Neural progenitor cell (in vitro differentiated cells): ENCODE data around the gene COL8A2. TPM values are rescaled to one million over a fixed set of nuclear protein-coding genes. Genes with fewer than 3 reads are reported as not detected.
"Not testable (repeated sequence)": the region's sequence is repeated elsewhere in the genome, so short reads cannot be mapped to it uniquely, and the experiment has no call there.

ENCODE experiments used
- DNase-seq: peaks from one replicate; pipeline ENCODE4 v3.0.0-alpha.2; 2016; ENCODE audit warnings: low spot score
- H2AFZ ChIP-seq: fragments of 200-600 bp; sonication (generic); replicated peaks from 2 replicates; pipeline ENCODE4 v1.6.1; 2016; ENCODE audit warnings: antibody characterized with exemption
- H3F3A ChIP-seq: fragments of 200-600 bp; sonication (generic); 2 replicates; pipeline ENCODE4 v1.6.1; 2016; ENCODE audit warnings: antibody characterized with exemption, low read depth
- H3K27ac ChIP-seq: fragments of 200-600 bp; sonication (generic); 2 replicates; pipeline ENCODE4 v1.5.1; 2016; ENCODE audit warnings: mild to moderate bottlenecking
- H3K27me3 ChIP-seq: fragments of 200-600 bp; sonication (generic); 2 replicates; pipeline ENCODE4 v1.6.1; 2016; ENCODE audit warnings: mild to moderate bottlenecking, moderate library complexity
- H3K36me3 ChIP-seq: fragments of 200-600 bp; sonication (generic); 2 replicates; pipeline ENCODE4 v1.5.1; 2016
- H3K4me1 ChIP-seq: fragments of 200-600 bp; sonication (generic); 2 replicates; pipeline ENCODE4 v1.6.1; 2016; ENCODE audit warnings: mixed run types
- H3K4me2 ChIP-seq: fragments of 200-600 bp; sonication (generic); 2 replicates; pipeline ENCODE4 v1.6.1; 2016
- H3K4me3 ChIP-seq: fragments of 200-600 bp; sonication (generic); 2 replicates; pipeline ENCODE4 v1.5.1; 2016
- H3K79me2 ChIP-seq: fragments of 200-600 bp; sonication (generic); 2 replicates; pipeline ENCODE4 v1.6.1; 2016; ENCODE audit warnings: low read depth
- H3K9ac ChIP-seq: fragments of 200-600 bp; sonication (generic); 2 replicates; pipeline ENCODE4 v1.6.1; 2016
- H3K9me3 ChIP-seq: fragments of 200-600 bp; sonication (generic); 2 replicates; pipeline ENCODE4 v1.5.1; 2016; ENCODE audit warnings: low read depth
- H4K20me1 ChIP-seq: fragments of 200-600 bp; sonication (generic); 2 replicates; pipeline ENCODE4 v1.6.1; 2016; ENCODE audit warnings: low read depth
- H3K27ac Mint-ChIP-seq: 3 replicates; pipeline ENCODE4 v1.8.0; 2021; ENCODE audit warnings: mixed read lengths
- H3K27me3 Mint-ChIP-seq: 2 replicates; pipeline ENCODE4 v1.8.0; 2022; ENCODE audit warnings: low read depth, mild to moderate bottlenecking, inconsistent platforms, moderate library complexity, mixed read lengths; ENCODE audit not compliant: insufficient read depth
- H3K36me3 Mint-ChIP-seq: 3 replicates; pipeline ENCODE4 v1.8.0; 2021; ENCODE audit warnings: mixed read lengths
- H3K4me1 Mint-ChIP-seq: 3 replicates; pipeline ENCODE4 v1.8.0; 2021; ENCODE audit warnings: mixed read lengths
- H3K4me3 Mint-ChIP-seq: 3 replicates; pipeline ENCODE4 v1.8.0; 2021; ENCODE audit warnings: mild to moderate bottlenecking, moderate library complexity, mixed read lengths
- H3K9me3 Mint-ChIP-seq: 3 replicates; pipeline ENCODE4 v1.8.0; 2020; ENCODE audit warnings: mixed read lengths
- EZH2 ChIP-seq: fragments of 200-600 bp; sonication (generic); IDR thresholded peaks from 2 replicates; pipeline ENCODE4 v1.6.1; 2017; ENCODE audit warnings: antibody characterized with exemption, mild to moderate bottlenecking, moderate library complexity
- EZH2phosphoT487 ChIP-seq: fragments of 200-600 bp; sonication (generic); IDR thresholded peaks from 2 replicates; pipeline ENCODE4 v1.6.1; 2017; ENCODE audit warnings: antibody characterized with exemption
- total RNA-seq: library from RNA; depleted of rRNA; stranded (reverse); fragments of >200 nt; gene quantifications from 2 replicates; pipeline ENCODE4 v1.2.3, GENCODE V29; 2015; ENCODE audit warnings: low replicate concordance
- TF ChIP-seq, protein P1 (sequence below): fragments of 200-600 bp; sonication (generic); IDR thresholded peaks from 2 replicates; pipeline ENCODE4 v1.5.1; 2017; ENCODE audit warnings: antibody characterized with exemption, mild to moderate bottlenecking

Gene COL8A2
- total RNA-seq, 1 donor from 2014 or later: not detected

DNA sequence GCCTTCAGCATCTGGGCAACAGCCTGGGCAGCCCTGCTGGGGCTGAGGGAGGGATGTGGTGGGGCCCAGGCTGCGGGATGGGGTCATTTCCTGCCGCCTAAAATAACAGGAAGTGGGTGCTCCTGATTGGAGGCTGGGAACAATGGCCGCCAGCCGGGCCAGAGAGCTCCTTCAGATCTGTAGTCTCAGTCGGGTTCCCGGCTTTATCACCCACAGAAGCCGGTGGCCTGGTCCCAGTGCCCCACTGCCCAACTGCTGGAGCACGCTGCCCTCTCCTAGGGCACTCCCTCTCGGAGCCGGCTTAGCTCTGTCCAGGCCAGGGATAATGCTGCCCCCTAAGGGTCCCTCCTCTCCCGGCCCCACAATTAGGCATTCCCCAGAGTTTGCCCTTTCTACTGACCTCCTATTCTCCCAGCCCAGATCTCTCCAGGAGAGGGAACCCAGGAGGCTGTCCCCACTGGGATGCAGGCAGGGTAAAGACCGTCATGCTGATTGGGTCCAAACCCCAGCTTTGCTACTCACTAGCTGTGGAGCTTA lies 36.0 kb upstream of the COL8A2 start:
- Histone ChIP-seq H3K27ac (peak overlapping the region; percentile 68), H3K36me3 (no peaks in the 10 kb centered on the region), H3K27me3 (no peaks in the 10 kb centered on the region), H3K4me2 (peak overlapping the region; percentile 81), H3K9ac (peak overlapping the region; percentile 18), H4K20me1 (peaks cover 91% of the 10 kb centered on the region), H2AFZ (no peak overlapping the region), H3K79me2 (peaks cover 94% of the 10 kb centered on the region), H3F3A (peaks cover 47% of the 10 kb centered on the region), H3K9me3 (no peaks in the 10 kb centered on the region), H3K4me3 (peak overlapping the region; percentile 40), H3K4me1 (peaks cover 26% of the 10 kb centered on the region)
- Mint-ChIP-seq H3K27ac (peak overlapping the region; percentile 60), H3K36me3 (peaks cover 26% of the 10 kb centered on the region), H3K27me3 (no peaks in the 10 kb centered on the region), H3K9me3 (no peaks in the 10 kb centered on the region), H3K4me1 (peaks cover 53% of the 10 kb centered on the region), H3K4me3 (peak overlapping the region; percentile 75)
- TF ChIP-seq EZH2: no peak
- TF ChIP-seq, protein P1, sequence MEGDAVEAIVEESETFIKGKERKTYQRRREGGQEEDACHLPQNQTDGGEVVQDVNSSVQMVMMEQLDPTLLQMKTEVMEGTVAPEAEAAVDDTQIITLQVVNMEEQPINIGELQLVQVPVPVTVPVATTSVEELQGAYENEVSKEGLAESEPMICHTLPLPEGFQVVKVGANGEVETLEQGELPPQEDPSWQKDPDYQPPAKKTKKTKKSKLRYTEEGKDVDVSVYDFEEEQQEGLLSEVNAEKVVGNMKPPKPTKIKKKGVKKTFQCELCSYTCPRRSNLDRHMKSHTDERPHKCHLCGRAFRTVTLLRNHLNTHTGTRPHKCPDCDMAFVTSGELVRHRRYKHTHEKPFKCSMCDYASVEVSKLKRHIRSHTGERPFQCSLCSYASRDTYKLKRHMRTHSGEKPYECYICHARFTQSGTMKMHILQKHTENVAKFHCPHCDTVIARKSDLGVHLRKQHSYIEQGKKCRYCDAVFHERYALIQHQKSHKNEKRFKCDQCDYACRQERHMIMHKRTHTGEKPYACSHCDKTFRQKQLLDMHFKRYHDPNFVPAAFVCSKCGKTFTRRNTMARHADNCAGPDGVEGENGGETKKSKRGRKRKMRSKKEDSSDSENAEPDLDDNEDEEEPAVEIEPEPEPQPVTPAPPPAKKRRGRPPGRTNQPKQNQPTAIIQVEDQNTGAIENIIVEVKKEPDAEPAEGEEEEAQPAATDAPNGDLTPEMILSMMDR: peak; percentile 60
- peak; percentile 86 for DNase-seq

- no peaks in the 10 kb centered on the region for H3K27me3 Mint-ChIP-seq
- peaks cover 51% of the 10 kb centered on the region for H3K4me1 Mint-ChIP-seq
- H3K4me3 ChIP-seq: peak overlapping the region; percentile 40
- H3K79me2 ChIP-seq: peaks cover 88% of the 10 kb centered on the region
- H2AFZ ChIP-seq: no peak overlapping the region
- peaks cover 26% of the 10 kb centered on the region for H3K4me1 ChIP-seq
- H3F3A ChIP-seq: peaks cover 50% of the 10 kb centered on the region
- peaks cover 26% of the 10 kb centered on the region for H3K36me3 Mint-ChIP-seq
- no peak overlapping the region for H3K9ac ChIP-seq
- no peaks in the 10 kb centered on the region for H3K27me3 ChIP-seq
- no peak for DNase-seq
- peaks cover 86% of the 10 kb centered on the region for H4K20me1 ChIP-seq
- TF ChIP-seq EZH2: no peak
- TF ChIP-seq EZH2phosphoT487: no peak
- TF ChIP-seq, protein P1: no peak
- H3K9me3 Mint-ChIP-seq: no peaks in the 10 kb centered on the region
- no peaks in the 10 kb centered on the region for H3K36me3 ChIP-seq
- H3K9me3 ChIP-seq: no peaks in the 10 kb centered on the region
- peak overlapping the region; percentile 33 for H3K27ac Mint-ChIP-seq
- no peak overlapping the region for H3K4me3 Mint-ChIP-seq
- H3K27ac ChIP-seq: peak overlapping the region; percentile 68
- H3K4me2 ChIP-seq: peak overlapping the region; percentile 81
Measured at GRCh38 chr1:36160388-36160948, 35.4 kb upstream of the COL8A2 start.

DNA sequence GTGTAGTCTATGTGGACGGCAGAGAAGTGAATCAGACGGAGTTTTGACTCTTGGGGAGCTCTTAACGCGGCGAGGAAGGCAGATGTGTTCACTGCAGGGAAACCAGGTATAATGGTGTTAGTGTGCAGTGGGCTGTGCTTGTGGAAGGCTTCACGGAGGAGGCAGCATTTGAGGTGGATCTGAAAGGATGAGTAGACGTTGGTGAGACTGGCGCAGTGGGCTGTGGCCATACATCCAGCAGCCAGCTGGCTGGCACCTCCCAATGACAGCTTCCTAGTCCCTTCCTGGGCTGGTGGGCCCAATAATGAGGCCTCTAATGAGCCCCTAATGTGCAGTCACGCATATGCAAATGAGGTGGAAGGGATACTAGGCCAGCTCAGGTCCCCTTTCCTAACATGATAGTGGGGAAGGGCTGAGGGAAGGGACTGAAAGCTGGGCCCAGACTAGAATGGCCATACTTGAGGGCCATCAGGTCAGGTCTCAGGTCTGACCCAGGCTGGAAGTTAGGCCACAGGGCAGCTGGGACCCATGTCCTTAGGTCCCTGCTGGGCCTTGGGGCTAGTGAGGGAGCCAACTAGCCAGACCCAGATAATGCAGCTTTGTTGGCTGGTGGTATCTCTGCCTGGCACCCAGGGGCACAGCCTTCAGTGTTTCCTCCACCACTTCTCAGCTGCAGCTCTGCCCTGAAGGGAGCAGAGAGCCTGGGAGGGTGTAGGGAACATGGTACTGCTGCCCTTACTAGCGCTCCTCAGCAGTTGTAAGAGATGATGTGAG lies 34.8 kb upstream of the COL8A2 start:
- TF ChIP-seq EZH2phosphoT487: no peak
- TF ChIP-seq EZH2: no peak
- TF ChIP-seq, protein P1: no peak
- Histone ChIP-seq H3K27me3 (no peaks in the 10 kb centered on the region), H3K4me1 (peaks cover 26% of the 10 kb centered on the region), H4K20me1 (peaks cover 79% of the 10 kb centered on the region), H3K9me3 (no peaks in the 10 kb centered on the region), H3K36me3 (no peaks in the 10 kb centered on the region), H3K4me3 (no peak overlapping the region), H3K9ac (no peak overlapping the region), H3K79me2 (peaks cover 82% of the 10 kb centered on the region), H3F3A (peaks cover 57% of the 10 kb centered on the region), H3K4me2 (no peak overlapping the region), H2AFZ (no peak overlapping the region), H3K27ac (no peak overlapping the region)
- Mint-ChIP-seq H3K27me3 (no peaks in the 10 kb centered on the region), H3K27ac (peak overlapping the region; percentile 15), H3K4me3 (peak overlapping the region; percentile 28), H3K4me1 (peaks cover 55% of the 10 kb centered on the region), H3K36me3 (peaks cover 26% of the 10 kb centered on the region), H3K9me3 (no peaks in the 10 kb centered on the region)
- DNase-seq: no peak

- peak overlapping the region; percentile 94 for H3K4me3 Mint-ChIP-seq
- H3K79me2 ChIP-seq: peaks cover 72% of the 10 kb centered on the region
- H2AFZ ChIP-seq, DNase-seq, H3K27me3 ChIP-seq, H3K27ac ChIP-seq, H3K9me3 ChIP-seq, H3K27ac Mint-ChIP-seq, H3K9ac ChIP-seq, H3K9me3 Mint-ChIP-seq, H3K36me3 ChIP-seq, H3K27me3 Mint-ChIP-seq, H3K4me3 ChIP-seq: not testable (repeated sequence)
- H3K4me1 Mint-ChIP-seq: peaks cover 63% of the 10 kb centered on the region
- peaks cover 33% of the 10 kb centered on the region for H3K4me1 ChIP-seq
- H3K36me3 Mint-ChIP-seq: peaks cover 22% of the 10 kb centered on the region
- H3K4me2 ChIP-seq: peak overlapping the region; percentile 89
- H4K20me1 ChIP-seq: peaks cover 69% of the 10 kb centered on the region
- peaks cover 67% of the 10 kb centered on the region for H3F3A ChIP-seq
Measured at GRCh38 chr1:36158827-36159252, 33.8 kb upstream of the COL8A2 start.
